IMR-90 (cell line): ENCODE measurements around the gene ZNF473. TPM values are rescaled to one million over a fixed set of nuclear protein-coding genes. Genes with fewer than 3 reads are reported as not detected.

Source experiments
- ATAC-seq: fragments of 200-7000 bp; cut with Tn5 transposase; 2 replicates; pipeline ENCODE4 v1.9.1; 2020; ENCODE audit warnings: low read depth, mild to moderate bottlenecking, moderate library complexity
- BruUV-seq: library from RNA; stranded (reverse); fragments of 400-500 nt; replicated peaks from 2 replicates; lab custom pipeline; 2021; lab: Mats Ljungman, UMichigan
- CTCF ChIA-PET: fragments of 300-600 bp; formaldehyde crosslinking; extraction: SDS; loops from one replicate; lab custom pipeline; 2021; ENCODE audit warnings: antibody characterized with exemption; lab: Yijun Ruan, JAX
- POLR2A ChIA-PET: fragments of 300-600 bp; sonication (Branson Sonifier 250); formaldehyde crosslinking; loops from one replicate; lab custom pipeline; 2022; ENCODE audit warnings: antibody characterized with exemption; ENCODE audit not compliant: unreplicated experiment; lab: Charles Lee
- DNase-seq: peaks from one replicate; pipeline ENCODE4 v3.0.0; 2013
- H2AFZ ChIP-seq: replicated peaks from 2 replicates; pipeline ENCODE3; 2013; ENCODE audit warnings: low read length, mild to moderate bottlenecking; ENCODE audit not compliant: poor library complexity
- H2AK5ac ChIP-seq: 2 replicates; pipeline ENCODE4 v1.6.1; 2013; ENCODE audit warnings: low read depth, low read length, inconsistent platforms
- H2AK9ac ChIP-seq: replicated peaks from 2 replicates; pipeline ENCODE3; 2013; ENCODE audit warnings: mild to moderate bottlenecking, low read depth, low read length, moderate library complexity; ENCODE audit not compliant: poor library complexity
- H2BK120ac ChIP-seq: 2 replicates; pipeline ENCODE4 v1.6.1; 2013; ENCODE audit warnings: low read depth, low read length, inconsistent platforms
- H2BK15ac ChIP-seq: 3 replicates; pipeline ENCODE4 v1.6.1; 2013; ENCODE audit warnings: low read depth, low read length, inconsistent platforms
- H2BK20ac ChIP-seq: 2 replicates; pipeline ENCODE4 v1.6.1; 2013; ENCODE audit warnings: low read depth, mild to moderate bottlenecking, inconsistent platforms, low read length, moderate library complexity
- H2BK5ac ChIP-seq: 2 replicates; pipeline ENCODE4 v1.6.1; 2013; ENCODE audit warnings: mild to moderate bottlenecking, low read depth, low read length, inconsistent platforms; ENCODE audit not compliant: poor library complexity, severe bottlenecking
- H3K14ac ChIP-seq: replicated peaks from 2 replicates; pipeline ENCODE4 v1.6.1; 2013; ENCODE audit warnings: low read depth, low read length, inconsistent platforms
- H3K18ac ChIP-seq: 2 replicates; pipeline ENCODE4 v1.6.1; 2013; ENCODE audit warnings: low read depth, low read length, control low read depth
- H3K23ac ChIP-seq: 2 replicates; pipeline ENCODE4 v1.6.1; 2013; ENCODE audit warnings: low read depth, low read length, inconsistent platforms
- H3K27ac ChIP-seq: 2 replicates; pipeline ENCODE4 v1.5.1; 2013; ENCODE audit warnings: mild to moderate bottlenecking, control low read depth, low read length; ENCODE audit not compliant: insufficient read depth
- H3K27me3 ChIP-seq: 2 replicates; pipeline ENCODE4 v1.6.1; 2013; ENCODE audit warnings: low read length; ENCODE audit not compliant: control insufficient read depth, insufficient read depth
- H3K36me3 ChIP-seq: 2 replicates; pipeline ENCODE4 v1.6.1; 2013; ENCODE audit warnings: low read length, mixed read lengths; ENCODE audit not compliant: control insufficient read depth, insufficient read depth
- H3K4ac ChIP-seq: 2 replicates; pipeline ENCODE4 v1.6.1; 2013; ENCODE audit warnings: low read depth, low read length, inconsistent platforms
- H3K4me1 ChIP-seq: 2 replicates; pipeline ENCODE4 v1.6.1; 2013; ENCODE audit warnings: low read length, mixed read lengths; ENCODE audit not compliant: control insufficient read depth, insufficient read depth
- H3K4me2 ChIP-seq: 2 replicates; pipeline ENCODE4 v1.6.1; 2013; ENCODE audit warnings: low read depth, mild to moderate bottlenecking, control low read depth, low read length, moderate library complexity
- H3K4me3 ChIP-seq: 2 replicates; pipeline ENCODE4 v1.5.1; 2013; ENCODE audit warnings: low read depth, mild to moderate bottlenecking, control low read depth, low read length, moderate library complexity; ENCODE audit not compliant: insufficient read depth
- H3K56ac ChIP-seq: 2 replicates; pipeline ENCODE4 v1.6.1; 2013; ENCODE audit warnings: low read length, inconsistent platforms; ENCODE audit not compliant: insufficient read depth; ENCODE audit errors: extremely low read depth
- H3K79me1 ChIP-seq, 2 experiments: 2 replicates each; pipeline ENCODE4 v1.6.1; 2013; ENCODE audit warnings: low read length in 2 of 2, inconsistent platforms in 1 of 2, low read depth in 1 of 2
- H3K9ac ChIP-seq: 2 replicates; pipeline ENCODE4 v1.6.1; 2013; ENCODE audit warnings: low read depth, low read length, control low read depth
- H3K9me1 ChIP-seq: 2 replicates; pipeline ENCODE4 v1.6.1; 2013; ENCODE audit warnings: low read length, inconsistent platforms; ENCODE audit not compliant: insufficient read depth
- H3K9me3 ChIP-seq: 2 replicates; pipeline ENCODE4 v1.6.1; 2013; ENCODE audit warnings: low read length; ENCODE audit not compliant: control insufficient read depth, insufficient read depth
- H4K20me1 ChIP-seq: 2 replicates; pipeline ENCODE4 v1.6.1; 2013; ENCODE audit warnings: low read length, inconsistent platforms; ENCODE audit not compliant: insufficient read depth
- H4K5ac ChIP-seq: 2 replicates; pipeline ENCODE4 v1.6.1; 2013; ENCODE audit warnings: mild to moderate bottlenecking, low read depth, low read length, control low read depth
- H4K8ac ChIP-seq, 2 experiments: 2 replicates each; pipeline ENCODE4 v1.6.1; 2013; ENCODE audit warnings: low read depth in 2 of 2, low read length in 2 of 2, control low read depth in 1 of 2, inconsistent platforms in 1 of 2
- H4K91ac ChIP-seq: 2 replicates; pipeline ENCODE4 v1.6.1; 2013; ENCODE audit warnings: low read depth, low read length, inconsistent platforms; ENCODE audit not compliant: insufficient read depth
- BHLHE40 ChIP-seq: fragments of 150-350 bp; IDR thresholded peaks from 2 replicates; pipeline ENCODE4 v1.6.1; 2016; ENCODE audit warnings: mild to moderate bottlenecking, low read depth, low read length
- MAFK ChIP-seq: IDR thresholded peaks from 2 replicates; pipeline ENCODE4 v1.6.1; 2012; ENCODE audit warnings: low read depth, low read length, improper control_type of control experiment
- MAZ ChIP-seq: IDR thresholded peaks from 2 replicates; pipeline ENCODE4 v1.6.1; 2012; ENCODE audit warnings: low read depth, mild to moderate bottlenecking, low read length, improper control_type of control experiment, moderate library complexity, borderline replicate concordance
- MXI1 ChIP-seq: IDR thresholded peaks from 2 replicates; pipeline ENCODE4 v1.6.1; 2012; ENCODE audit warnings: low read depth, mild to moderate bottlenecking, low read length, moderate library complexity, borderline replicate concordance
- RAD21 ChIP-seq: IDR thresholded peaks from 2 replicates; pipeline ENCODE4 v1.6.1; 2012; ENCODE audit warnings: low read length, improper control_type of control experiment
- WGBS, 2 experiments: methylation state at CpG; one replicate each; pipeline versions ENCODE4 v1.1.5 to v1.1.7; 2013; ENCODE audit warnings: missing lambda C conversion rate in 2 of 2; ENCODE audit not compliant: insufficient read length in 1 of 2; ENCODE audit errors: extremely low coverage in 2 of 2; 5-methylcytosine and 5-hydroxymethylcytosine counted together
- dilution Hi-C: fragments of 300-500 bp; cut with HindIII; formaldehyde crosslinking; loops from one replicate; pipeline ENCODE4 v1.14.3; 2018; ENCODE audit warnings: low sequenced_read_pairs; ENCODE audit not compliant: unreplicated experiment
- in situ Hi-C: fragments of 300-500 bp; cut with MboI; formaldehyde crosslinking; loops from 3 replicates; pipeline ENCODE4 v1.14.3; 2019; ENCODE audit warnings: low sequenced_read_pairs, inconsistent platforms, mixed read lengths
- intact Hi-C: fragments of 100-400 bp; cut with micrococcal nuclease; formaldehyde crosslinking; loops from 2 replicates; pipeline ENCODE4 v1.10.0; 2022
- polyA plus RNA-seq, 3 experiments: library from polyadenylated mRNA; depleted of rRNA; stranded (reverse); fragments of >200 nt; gene quantifications; 2 replicates each; pipeline ENCODE4 v1.2.3, GENCODE V29; 2012; ENCODE audit warnings: low replicate concordance in 1 of 3
- total RNA-seq: library from RNA; depleted of rRNA; stranded (reverse); fragments of >200 nt; gene quantifications from 2 replicates; pipeline ENCODE4 v1.2.3, GENCODE V29; 2012

Gene ZNF473
- total and polyA plus RNA-seq, 2 of the 4 experiments (the other 2 are of a cell fraction) = 4.5 to 13.3 TPM

DNA sequence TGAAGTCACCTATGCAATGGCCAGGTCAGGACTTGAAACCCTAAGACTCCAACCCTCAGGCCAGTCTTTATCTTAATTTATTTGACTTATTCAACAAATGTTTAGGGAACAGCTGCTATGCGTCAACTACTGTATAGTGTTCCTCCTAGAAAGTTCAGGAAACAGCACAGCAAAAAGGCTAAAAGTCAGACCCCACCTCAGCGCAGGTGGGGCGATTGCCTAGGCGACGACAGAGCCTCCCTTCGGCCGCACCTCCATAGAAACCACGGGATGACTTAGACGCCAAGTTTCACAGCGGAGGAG is 1.1 kb upstream of the ZNF473 start:
- in situ Hi-C loops (no loop called here), intact Hi-C loops (loop anchor here (1.0 to 5.0 kb wide), 2 partner anchors 37 to 147 kb away; partner anchors contain the start of genes AKT1S1 and TBC1D17), dilution Hi-C loops (no loop called here)
- H2BK120ac ChIP-seq = no peak overlapping the region
- peaks cover 34 to 71% of the 10 kb centered on the region in 2 experiments for H3K79me1 ChIP-seq
- no peaks in the 10 kb centered on the region for H3K27me3 ChIP-seq
- peak overlapping the region; percentile 67 for H3K4ac ChIP-seq
- BruUV-seq = no TSS peak
- H3K9ac ChIP-seq = peak overlapping the region; percentile 82
- peak overlapping the region; percentile 81 for H2BK5ac ChIP-seq
- H2BK15ac ChIP-seq = no peak overlapping the region
- peak overlapping the region; percentile 96 for H2AFZ ChIP-seq
- H4K8ac ChIP-seq = peak overlapping the region; percentile 31 to 86; a peak in 3 of 4 replicates
- TF ChIP-seq MAFK (no peak), BHLHE40 (no peak), MXI1 (no peak), RAD21 (no peak), MAZ (no peak)
- H3K36me3 ChIP-seq = peaks cover 5% of the 10 kb centered on the region
- peak overlapping the region; percentile 65 for H3K56ac ChIP-seq
- no peak for ATAC-seq
- peak overlapping the region; percentile 5 for H2AK5ac ChIP-seq
- ChIA-PET POLR2A (no interaction called here), CTCF (no interaction called here)
- no peak overlapping the region for H2BK20ac ChIP-seq
- peak overlapping the region; percentile 65 for H3K23ac ChIP-seq
- H3K9me1 ChIP-seq = no peaks in the 10 kb centered on the region; the same call in 1 of the 2 replicates
- no peaks in the 10 kb centered on the region for H3K4me1 ChIP-seq
- no peak overlapping the region; the same call in 1 of the 2 replicates for H4K5ac ChIP-seq
- no peaks in the 10 kb centered on the region for H3K9me3 ChIP-seq
- peak overlapping the region; percentile 65 for H3K4me3 ChIP-seq
- peak overlapping the region; percentile 88 for H3K4me2 ChIP-seq
- peak overlapping the region; percentile 71; the same call in 1 of the 2 replicates for H4K91ac ChIP-seq
- WGBS, 2 experiments = 2% methylated on average over 9 of the region's 10 CpGs; no CpG with 5 or more reads in 1 of the 2 experiments
- H3K27ac ChIP-seq = peak overlapping the region; percentile 83
- H4K20me1 ChIP-seq = peaks cover 15% of the 10 kb centered on the region; the same call in 1 of the 2 replicates
- no peak overlapping the region; the same call in 1 of the 2 replicates for H3K18ac ChIP-seq
- peak overlapping the region; percentile 91 for H2AK9ac ChIP-seq
- peak overlapping the region; percentile 83 for H3K14ac ChIP-seq
- no peak for DNase-seq
